ENCODE measurements around the gene TRANK1. TPM values are rescaled to one million over a fixed set of nuclear protein-coding genes. Genes with fewer than 3 reads are reported as not detected.

The TRANK1 gene
- total and polyA plus RNA-seq, 2 of the 4 experiments (the other 2 are of a cell fraction): 7.9 to 12.7 TPM

DNA sequence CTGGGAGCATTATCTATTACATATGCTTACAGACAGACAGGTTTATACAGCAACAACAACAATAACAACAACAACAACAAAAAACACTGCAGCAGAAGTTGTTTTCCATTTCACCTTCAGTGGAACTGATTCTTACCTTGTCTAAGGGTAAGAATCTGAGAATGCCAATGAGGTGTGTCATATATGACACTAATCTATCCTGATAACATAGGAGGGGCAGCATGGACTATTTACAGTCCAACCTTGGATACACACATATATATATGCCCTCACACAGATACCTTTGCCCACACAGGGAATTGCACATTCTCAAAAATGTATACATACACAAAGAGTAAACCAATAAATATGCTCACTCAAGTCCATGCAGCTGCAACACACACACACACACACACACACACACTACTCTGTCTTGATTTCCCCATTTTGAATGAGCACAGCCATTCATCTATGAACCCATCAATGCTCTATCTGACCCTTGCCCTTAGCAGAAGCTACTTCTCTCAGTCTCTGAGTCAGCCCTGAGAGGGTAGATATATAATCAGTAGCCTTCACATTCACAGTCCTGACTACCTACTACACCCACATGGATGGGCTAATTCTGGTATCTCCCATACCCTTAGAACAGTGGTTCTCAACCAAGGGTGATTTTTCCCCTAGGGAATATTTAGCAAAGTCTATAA is 9.7 kb upstream of the TRANK1 start:
- intact Hi-C loops (cut with micrococcal nuclease): no loop called here
- ATAC-seq (ENCODE audit: low read depth): no peak

More for the DNA sequence above, 9.7 kb upstream of the TRANK1 start:
- no peak overlapping the region for H3K27ac ChIP-seq (ENCODE audit: insufficient read depth, low read length)
- no peak overlapping the region for H2BK5ac ChIP-seq (ENCODE audit: low read depth, low read length, poor library complexity, severe bottlenecking)
- no peak overlapping the region for H2BK20ac ChIP-seq (ENCODE audit: low read depth, low read length)
- no peak overlapping the region for H3K23ac ChIP-seq (ENCODE audit: low read depth, low read length)
- ChIA-PET CTCF (interaction anchor here (0.6 to 1.3 kb wide), 3 partner anchors 12 to 50 kb away, joined by 3 to 4 read pairs (median 3); no protein-coding TSS in a partner anchor), POLR2A (ENCODE audit: unreplicated experiment) (no interaction called here)
- no peak overlapping the region for H3K18ac ChIP-seq (ENCODE audit: low read depth, low read length)
- H3K27me3 ChIP-seq (ENCODE audit: control insufficient read depth, insufficient read depth, low read length): no peaks in the 10 kb centered on the region
- TF ChIP-seq SMC3 (IDR thresholded peaks at IDR 0.05; ENCODE audit: low read depth, low read length): no peak
- TF ChIP-seq FOS (IDR thresholded peaks at IDR 0.05; ENCODE audit: low read depth, low read length): no peak
- no peak for TF ChIP-seq MXI1 (IDR thresholded peaks at IDR 0.05; ENCODE audit: borderline replicate concordance, low read depth, low read length)
- no peak for TF ChIP-seq CEBPB (IDR thresholded peaks at IDR 0.05; ENCODE audit: low read depth, low read length)
- no peak for TF ChIP-seq CHD1 (IDR thresholded peaks at IDR 0.05; ENCODE audit: low read depth, low read length)
- no peak for TF ChIP-seq RFX5 (IDR thresholded peaks at IDR 0.05; ENCODE audit: low read depth, low read length)
- no peak for TF ChIP-seq RAD21 (IDR thresholded peaks at IDR 0.05; ENCODE audit: low read length)
- TF ChIP-seq, protein P1, sequence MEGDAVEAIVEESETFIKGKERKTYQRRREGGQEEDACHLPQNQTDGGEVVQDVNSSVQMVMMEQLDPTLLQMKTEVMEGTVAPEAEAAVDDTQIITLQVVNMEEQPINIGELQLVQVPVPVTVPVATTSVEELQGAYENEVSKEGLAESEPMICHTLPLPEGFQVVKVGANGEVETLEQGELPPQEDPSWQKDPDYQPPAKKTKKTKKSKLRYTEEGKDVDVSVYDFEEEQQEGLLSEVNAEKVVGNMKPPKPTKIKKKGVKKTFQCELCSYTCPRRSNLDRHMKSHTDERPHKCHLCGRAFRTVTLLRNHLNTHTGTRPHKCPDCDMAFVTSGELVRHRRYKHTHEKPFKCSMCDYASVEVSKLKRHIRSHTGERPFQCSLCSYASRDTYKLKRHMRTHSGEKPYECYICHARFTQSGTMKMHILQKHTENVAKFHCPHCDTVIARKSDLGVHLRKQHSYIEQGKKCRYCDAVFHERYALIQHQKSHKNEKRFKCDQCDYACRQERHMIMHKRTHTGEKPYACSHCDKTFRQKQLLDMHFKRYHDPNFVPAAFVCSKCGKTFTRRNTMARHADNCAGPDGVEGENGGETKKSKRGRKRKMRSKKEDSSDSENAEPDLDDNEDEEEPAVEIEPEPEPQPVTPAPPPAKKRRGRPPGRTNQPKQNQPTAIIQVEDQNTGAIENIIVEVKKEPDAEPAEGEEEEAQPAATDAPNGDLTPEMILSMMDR (conservative IDR thresholded peaks at IDR 0.05; ENCODE audit: low read depth, low read length): no peak
- TF ChIP-seq MAZ (IDR thresholded peaks at IDR 0.05; ENCODE audit: borderline replicate concordance, low read depth, low read length): no peak
- TF ChIP-seq BHLHE40 (IDR thresholded peaks at IDR 0.05; ENCODE audit: low read depth, low read length): no peak
- no peak for TF ChIP-seq NFE2L2 (IDR thresholded peaks at IDR 0.05; ENCODE audit: low read depth, low read length)
- TF ChIP-seq, protein P2, sequence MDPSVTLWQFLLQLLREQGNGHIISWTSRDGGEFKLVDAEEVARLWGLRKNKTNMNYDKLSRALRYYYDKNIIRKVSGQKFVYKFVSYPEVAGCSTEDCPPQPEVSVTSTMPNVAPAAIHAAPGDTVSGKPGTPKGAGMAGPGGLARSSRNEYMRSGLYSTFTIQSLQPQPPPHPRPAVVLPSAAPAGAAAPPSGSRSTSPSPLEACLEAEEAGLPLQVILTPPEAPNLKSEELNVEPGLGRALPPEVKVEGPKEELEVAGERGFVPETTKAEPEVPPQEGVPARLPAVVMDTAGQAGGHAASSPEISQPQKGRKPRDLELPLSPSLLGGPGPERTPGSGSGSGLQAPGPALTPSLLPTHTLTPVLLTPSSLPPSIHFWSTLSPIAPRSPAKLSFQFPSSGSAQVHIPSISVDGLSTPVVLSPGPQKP (IDR thresholded peaks at IDR 0.05; ENCODE audit: borderline replicate concordance, low read depth, low read length): no peak
- TF ChIP-seq POLR2A (IDR thresholded peaks at IDR 0.05; ENCODE audit: low read depth, low read length): no peak
- TF ChIP-seq MAFK (IDR thresholded peaks at IDR 0.05; ENCODE audit: low read depth, low read length): no peak
- TF ChIP-seq RCOR1 (IDR thresholded peaks at IDR 0.05; ENCODE audit: insufficient replicate concordance, low read length): no peak
- H3K36me3 ChIP-seq (ENCODE audit: control insufficient read depth, insufficient read depth, low read length): no peaks in the 10 kb centered on the region
- no peak overlapping the region for H4K5ac ChIP-seq (ENCODE audit: low read depth, low read length)
- dilution Hi-C loops (cut with HindIII; ENCODE audit: low sequenced_read_pairs, unreplicated experiment) (no loop called here), in situ Hi-C loops (cut with MboI; ENCODE audit: low sequenced_read_pairs) (loop anchor here (5.0 kb wide), 1 partner anchor 227 kb away; no protein-coding TSS in a partner anchor)
- H2BK120ac ChIP-seq (ENCODE audit: low read depth, low read length): no peak overlapping the region
- BruUV-seq (replicated peaks): no TSS peak
- H2AK9ac ChIP-seq (replicated peaks; ENCODE audit: low read depth, low read length, poor library complexity): no peak overlapping the region
- H3K79me1 ChIP-seq (ENCODE audit: low read depth in 1 of 2, low read length in 2 of 2): no peaks in the 10 kb centered on the region
- H3K9me1 ChIP-seq (ENCODE audit: insufficient read depth, low read length): no peaks in the 10 kb centered on the region; the same call in 1 of the 2 replicates
- no peak overlapping the region for H3K4ac ChIP-seq (ENCODE audit: low read depth, low read length)
- H4K8ac ChIP-seq (ENCODE audit: low read depth in 2 of 2, low read length in 2 of 2): no peak overlapping the region
- H2AK5ac ChIP-seq (ENCODE audit: low read depth, low read length): no peak overlapping the region
- H3K4me1 ChIP-seq (ENCODE audit: control insufficient read depth, insufficient read depth, low read length): peaks cover 6% of the 10 kb centered on the region; the same call in 1 of the 2 replicates
- peak; percentile 45 for DNase-seq
- no peaks in the 10 kb centered on the region for H3K9me3 ChIP-seq (ENCODE audit: control insufficient read depth, insufficient read depth, low read length)
- no peak overlapping the region for H3K4me2 ChIP-seq (ENCODE audit: low read depth, low read length)
- H3K14ac ChIP-seq (replicated peaks; ENCODE audit: low read depth, low read length): no peak overlapping the region
- H4K91ac ChIP-seq (ENCODE audit: insufficient read depth, low read depth, low read length): no peak overlapping the region
- no peaks in the 10 kb centered on the region for H4K20me1 ChIP-seq (ENCODE audit: insufficient read depth, low read length)
- no peak overlapping the region for H3K56ac ChIP-seq (ENCODE audit: extremely low read depth, insufficient read depth, low read length)
- no peak overlapping the region for H3K9ac ChIP-seq (ENCODE audit: low read depth, low read length)
- no peak overlapping the region for H3K4me3 ChIP-seq (ENCODE audit: insufficient read depth, low read depth, low read length)
- no peak overlapping the region; the same call in 2 of the 3 replicates for H2BK15ac ChIP-seq (ENCODE audit: low read depth, low read length)
- H2AFZ ChIP-seq (replicated peaks; ENCODE audit: low read length, poor library complexity): no peak overlapping the region

Measured in IMR-90 (cell line).